C4-2B (cell line): Measurements from ENCODE around the gene CTNNA2.

Experiments used
- H3K27ac ChIP-seq: fragments of 450-650 bp; 2 replicates; pipeline ENCODE4 v1.5.1; 2017
- ZFX ChIP-seq: fragments of 450-650 bp; IDR thresholded peaks from 2 replicates; pipeline ENCODE4 v1.6.1; 2017
- TF ChIP-seq, protein P1 (sequence below): fragments of 450-650 bp; conservative IDR thresholded peaks from 2 replicates; pipeline ENCODE4 v1.5.1; 2017; ENCODE audit warnings: mild to moderate bottlenecking

The CTNNA2 gene

DNA sequence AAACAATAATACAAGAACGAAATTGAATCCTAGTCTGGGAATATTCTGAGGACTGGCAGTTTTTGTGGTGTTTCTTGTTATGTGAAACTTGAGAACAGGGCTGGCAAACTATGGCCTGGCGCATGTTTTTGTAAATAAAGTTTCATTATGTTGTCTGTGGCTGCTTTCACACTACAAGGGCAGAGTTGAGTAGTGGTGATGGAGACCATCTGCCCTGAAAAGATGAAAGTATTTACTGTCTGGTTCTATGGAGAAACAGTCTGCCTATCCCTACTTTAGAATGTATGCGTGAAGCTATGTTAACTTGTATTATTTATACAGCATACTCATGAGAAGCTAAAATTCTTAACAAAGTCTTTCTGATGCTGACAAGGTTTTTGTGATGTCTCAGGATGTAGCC is 439.8 kb downstream of the CTNNA2 start:
- TF ChIP-seq ZFX = no peak
- TF ChIP-seq, protein P1, sequence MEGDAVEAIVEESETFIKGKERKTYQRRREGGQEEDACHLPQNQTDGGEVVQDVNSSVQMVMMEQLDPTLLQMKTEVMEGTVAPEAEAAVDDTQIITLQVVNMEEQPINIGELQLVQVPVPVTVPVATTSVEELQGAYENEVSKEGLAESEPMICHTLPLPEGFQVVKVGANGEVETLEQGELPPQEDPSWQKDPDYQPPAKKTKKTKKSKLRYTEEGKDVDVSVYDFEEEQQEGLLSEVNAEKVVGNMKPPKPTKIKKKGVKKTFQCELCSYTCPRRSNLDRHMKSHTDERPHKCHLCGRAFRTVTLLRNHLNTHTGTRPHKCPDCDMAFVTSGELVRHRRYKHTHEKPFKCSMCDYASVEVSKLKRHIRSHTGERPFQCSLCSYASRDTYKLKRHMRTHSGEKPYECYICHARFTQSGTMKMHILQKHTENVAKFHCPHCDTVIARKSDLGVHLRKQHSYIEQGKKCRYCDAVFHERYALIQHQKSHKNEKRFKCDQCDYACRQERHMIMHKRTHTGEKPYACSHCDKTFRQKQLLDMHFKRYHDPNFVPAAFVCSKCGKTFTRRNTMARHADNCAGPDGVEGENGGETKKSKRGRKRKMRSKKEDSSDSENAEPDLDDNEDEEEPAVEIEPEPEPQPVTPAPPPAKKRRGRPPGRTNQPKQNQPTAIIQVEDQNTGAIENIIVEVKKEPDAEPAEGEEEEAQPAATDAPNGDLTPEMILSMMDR = no peak

DNA sequence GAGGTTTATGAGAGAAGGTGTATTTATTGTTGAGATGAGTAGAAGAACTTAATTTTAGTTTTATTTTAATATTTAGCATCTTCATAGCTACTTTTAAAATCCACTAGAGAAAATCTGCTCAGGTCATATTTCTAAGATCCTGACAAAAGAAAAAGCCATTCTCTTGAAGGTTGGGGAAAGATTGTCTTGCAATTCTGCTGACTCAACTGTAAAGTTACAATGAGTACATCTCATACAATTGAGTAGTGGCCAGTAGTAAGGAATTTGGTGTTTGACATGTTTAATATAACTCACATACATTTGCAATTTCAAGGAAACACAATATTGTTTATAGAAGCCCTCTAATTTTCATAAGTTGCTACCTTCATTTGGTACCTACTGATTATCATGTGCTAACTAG is 447.2 kb downstream of the CTNNA2 start:
- no peak for TF ChIP-seq ZFX
- TF ChIP-seq, protein P1 = no peak
- no peak overlapping the region for H3K27ac ChIP-seq

More for the DNA sequence above, 439.8 kb downstream of the CTNNA2 start:
- H3K27ac ChIP-seq = no peak overlapping the region

DNA sequence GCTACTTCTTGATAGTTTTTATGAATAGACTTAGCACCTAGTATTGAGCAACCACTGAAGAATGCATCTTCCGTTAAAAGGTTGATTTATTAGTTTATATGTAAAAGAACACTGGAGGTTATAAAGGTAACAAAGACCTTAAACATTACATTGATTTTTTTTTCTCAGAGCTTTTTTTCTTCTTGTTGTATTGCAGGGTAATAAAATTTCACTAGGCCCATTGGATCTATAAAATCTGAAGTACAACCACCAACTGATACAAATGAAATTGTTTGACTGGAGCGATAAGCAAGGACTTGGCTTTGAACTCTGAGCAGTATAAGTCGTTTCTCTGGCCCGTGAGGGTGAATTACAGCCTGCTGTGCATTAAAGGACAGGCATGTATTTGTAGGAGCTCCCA is 447.7 kb downstream of the CTNNA2 start:
- no peak overlapping the region for H3K27ac ChIP-seq
- no peak for TF ChIP-seq ZFX
- TF ChIP-seq, protein P1 = no peak

DNA sequence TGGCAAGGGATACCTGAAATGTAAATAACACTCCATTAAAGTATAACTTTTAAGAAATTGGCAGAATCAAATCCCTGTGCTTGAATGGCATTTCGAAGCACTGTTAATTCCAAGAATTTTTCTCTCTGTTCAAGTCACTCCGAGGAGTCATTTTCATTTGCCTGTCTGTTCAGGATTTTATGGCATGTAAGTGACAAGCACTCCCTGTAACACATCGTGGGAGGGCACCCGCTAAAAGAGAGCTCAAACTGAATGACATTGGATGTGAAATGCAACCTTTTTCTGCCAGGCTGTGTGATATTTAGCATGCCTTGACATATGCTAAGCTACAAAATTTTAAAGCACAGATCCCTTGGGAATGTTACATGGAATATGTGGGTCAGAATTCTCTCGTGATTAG is 452.1 kb downstream of the CTNNA2 start:
- no peak overlapping the region for H3K27ac ChIP-seq
- TF ChIP-seq ZFX = no peak
- TF ChIP-seq, protein P1 = no peak

DNA sequence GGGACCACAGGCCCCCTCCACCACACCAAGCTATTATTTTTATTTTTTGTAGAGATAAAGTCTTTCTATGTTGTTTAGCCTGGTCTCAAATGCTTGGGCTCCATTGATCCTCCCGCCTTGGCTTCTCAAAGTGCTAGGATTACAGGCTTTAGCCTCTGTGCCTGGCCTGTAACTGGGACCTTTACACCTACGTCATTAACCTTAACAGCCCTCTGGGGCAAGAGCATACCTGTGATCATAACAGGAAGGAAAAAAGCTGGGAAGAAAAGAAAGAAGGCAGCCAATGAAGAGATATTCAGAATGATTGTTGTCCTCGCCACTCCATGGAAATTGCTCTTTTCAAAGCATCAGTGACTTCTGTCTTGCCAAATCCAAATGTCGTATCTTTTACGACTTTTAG is 453.5 kb downstream of the CTNNA2 start:
- no peak overlapping the region for H3K27ac ChIP-seq
- no peak for TF ChIP-seq ZFX
- TF ChIP-seq, protein P1 = no peak

DNA sequence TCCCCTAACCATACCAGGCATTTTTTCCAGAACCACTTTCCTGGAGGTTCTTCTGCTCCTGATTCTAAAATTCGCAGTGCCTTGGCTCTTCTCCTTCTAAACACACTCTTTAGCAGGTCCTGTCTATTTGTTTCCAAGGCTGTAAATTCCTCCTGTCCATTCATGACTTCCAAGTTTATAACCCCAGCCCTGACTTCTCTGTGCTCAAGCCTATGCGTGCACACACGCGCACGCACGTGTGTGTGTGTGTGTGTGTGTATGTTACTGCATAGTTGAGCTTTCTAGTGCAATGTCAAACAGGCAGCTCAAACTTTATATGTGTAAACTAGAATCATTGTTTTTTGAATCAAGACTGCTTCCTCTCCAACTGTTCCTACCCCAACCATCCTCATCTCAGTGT is 454.0 kb downstream of the CTNNA2 start:
- TF ChIP-seq, protein P1 = no peak
- TF ChIP-seq ZFX = no peak
- H3K27ac ChIP-seq = no peak overlapping the region

DNA sequence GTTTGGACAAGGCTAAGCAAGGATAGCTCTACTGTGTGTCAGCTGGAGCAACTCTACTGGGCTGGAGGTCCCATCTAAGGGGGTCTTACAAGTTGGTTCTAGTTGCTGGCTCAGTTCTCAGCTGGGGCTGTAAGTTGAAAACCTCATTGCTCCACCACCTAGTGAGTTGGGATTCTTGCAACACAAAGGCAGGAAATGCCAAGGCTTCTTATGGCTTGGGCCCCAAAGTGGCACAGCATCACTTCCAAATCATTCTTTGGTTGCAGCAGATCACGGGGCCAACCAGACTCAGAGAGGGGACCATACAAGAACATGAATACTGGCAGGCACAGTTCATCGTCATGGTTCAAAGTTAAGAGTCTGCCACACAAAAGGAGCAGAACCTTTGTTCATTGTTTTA is 459.0 kb downstream of the CTNNA2 start:
- H3K27ac ChIP-seq = no peak overlapping the region
- TF ChIP-seq ZFX = no peak
- TF ChIP-seq, protein P1 = no peak
